Mucosa of descending colon (tissue), 3 donors: ENCODE results near the gene CORT. TPM values are rescaled to one million over a fixed set of nuclear protein-coding genes. Genes with fewer than 3 reads are reported as not detected.

Source experiments
- ATAC-seq: fragments of 200-7000 bp; cut with Tn5 transposase; one replicate; pipeline ENCODE4 v1.9.1; 2020; ENCODE audit warnings: mild to moderate bottlenecking, moderate library complexity
- DNase-seq, 3 donors: peaks; one replicate each; pipeline ENCODE4 v3.0.0-alpha.2; 2020
- H3K36me3 ChIP-seq: fragments of 200-600 bp; one replicate; pipeline ENCODE4 v1.8.0; 2021; ENCODE audit warnings: low read depth, mild to moderate bottlenecking
- H3K4me1 ChIP-seq: fragments of 200-600 bp; one replicate; pipeline ENCODE4 v1.8.0; 2021; ENCODE audit warnings: low read depth, mild to moderate bottlenecking
- H3K4me3 ChIP-seq: fragments of 200-600 bp; one replicate; pipeline ENCODE4 v1.8.0; 2021; ENCODE audit warnings: mild to moderate bottlenecking
- H3K9me3 ChIP-seq: fragments of 200-600 bp; one replicate; pipeline ENCODE4 v1.8.0; 2021; ENCODE audit warnings: mild to moderate bottlenecking
- CTCF ChIP-seq: fragments of 200-600 bp; IDR thresholded peaks from one replicate; pipeline ENCODE4 v1.8.0; 2022; ENCODE audit warnings: antibody characterized with exemption, mild to moderate bottlenecking
- intact Hi-C, 2 donors: fragments of 100-400 bp; cut with DNase I in 1 of 2; cut with micrococcal nuclease in 1 of 2; formaldehyde crosslinking; loops; one replicate each; pipeline versions ENCODE4 v1.11.0 to v1.11.1; 2022; cut with DNase I, micrococcal nuclease
- total RNA-seq, 3 donors: library from RNA; stranded (reverse); fragmentation: NEBNext Ultra II Directional in 2 of 3; extraction: Animal tissue kit (Norgen Biotek cat#: 25700) in 2 of 3; gene quantifications; one replicate each; pipeline versions ENCODE4 v1.2.1 to v1.2.4, GENCODE V29; 2021 to 2023
- donor health status: DM: no; HTN: no; CAD: no; lungs with moderate emphysema.
- donor health status: DM: no; HTN: no; CAD: no.
- donor health status: DM: no; HTN: yes; CAD: no.

Gene CORT
- total RNA-seq, 3 donors from 2014 or later, result 0.32 to 0.43 TPM; not detected in 1

- H3K36me3 ChIP-seq, result no peaks in the 10 kb centered on the region
- H3K4me3 ChIP-seq, result no peak overlapping the region
- intact Hi-C loops, result loop anchor here in 1 of 2 donors (10.0 kb wide), 1 partner anchor 61 kb away; the partner anchor contains the start of gene CENPS
- ATAC-seq (no peak), DNase-seq (no peak)
- TF ChIP-seq CTCF, result no peak
- H3K4me1 ChIP-seq, result peaks cover 12% of the 10 kb centered on the region
- H3K9me3 ChIP-seq, result no peaks in the 10 kb centered on the region
Measured at GRCh38 chr1:10495952-10496351, 46.1 kb downstream of the CORT start.

- intact Hi-C loops, result loop anchor here in 1 of 2 donors (10.0 kb wide), 1 partner anchor 62 kb away; the partner anchor contains the start of gene CENPS
- Histone ChIP-seq H3K4me3 (no peak overlapping the region), H3K9me3 (no peaks in the 10 kb centered on the region), H3K36me3 (no peaks in the 10 kb centered on the region), H3K4me1 (peaks cover 16% of the 10 kb centered on the region)
- no peak for DNase-seq
- no peak for TF ChIP-seq CTCF
- no peak for ATAC-seq
Measured at GRCh38 chr1:10497109-10497508, 47.3 kb downstream of the CORT start.

- H3K36me3 ChIP-seq, result no peaks in the 10 kb centered on the region
- TF ChIP-seq CTCF, result no peak
- ATAC-seq, result no peak
- H3K4me3 ChIP-seq, result no peak overlapping the region
- H3K4me1 ChIP-seq, result peaks cover 24% of the 10 kb centered on the region
- intact Hi-C loops, result loop anchor here in 1 of 2 donors (10.0 kb wide), 1 partner anchor 63 kb away; the partner anchor contains the start of gene CENPS
- no peaks in the 10 kb centered on the region for H3K9me3 ChIP-seq
- DNase-seq, result no peak
Measured at GRCh38 chr1:10498231-10498630, 48.4 kb downstream of the CORT start.

Other genes with a start within 250 kb of the CORT start
- gene KIF1B, start 239.5 kb upstream of the CORT start, total RNA-seq, result 10 to 100 TPM; 35.6 to 62.2 (median 48.0) TPM
- 10 to 100 TPM; 48.6 to 96.4 (median 61.3) TPM for gene PGD, start 51.0 kb upstream of the CORT start, total RNA-seq
- 10 to 100 TPM; 10.6 to 12.2 (median 11.1) TPM for gene CENPS, start 19.6 kb upstream of the CORT start, total RNA-seq
- gene DFFA, start 22.5 kb downstream of the CORT start, total RNA-seq, result 10 to 100 TPM; 20.9 to 34.0 (median 21.9) TPM
- 10 to 100 TPM; 18.9 to 23.8 (median 21.3) TPM for gene PEX14, start 24.9 kb downstream of the CORT start, total RNA-seq